HG02938 (cell line): ENCODE data around the gene FAM184B.

Experiments used
- ATAC-seq: cut with Tn5 transposase; IDR thresholded peaks from one replicate; pipeline ENCODE4 v1.9.1; 2021; ENCODE audit warnings: mild to moderate bottlenecking, moderate library complexity; ENCODE audit not compliant: unreplicated experiment

Gene FAM184B

DNA sequence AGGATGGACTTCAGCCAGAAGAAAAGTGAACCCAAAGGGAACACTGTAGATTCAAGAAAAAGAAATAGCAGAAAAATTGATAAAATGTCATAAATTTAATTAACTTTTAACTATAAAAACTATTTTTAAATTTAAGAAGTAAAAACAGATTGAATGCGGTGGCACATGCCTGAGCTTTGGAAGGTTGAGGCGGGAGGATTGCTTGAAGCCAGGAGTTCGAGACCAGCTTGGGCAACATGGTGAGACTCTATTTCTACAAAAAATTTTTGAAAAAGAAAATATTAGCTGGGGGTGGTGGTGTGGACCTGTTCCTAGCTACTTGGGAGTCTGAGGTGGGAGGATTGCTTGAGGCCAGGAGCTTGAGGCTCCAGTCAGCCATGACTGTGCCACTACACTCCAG, 3.0 kb downstream of the FAM184B start:
- no peak for ATAC-seq

DNA sequence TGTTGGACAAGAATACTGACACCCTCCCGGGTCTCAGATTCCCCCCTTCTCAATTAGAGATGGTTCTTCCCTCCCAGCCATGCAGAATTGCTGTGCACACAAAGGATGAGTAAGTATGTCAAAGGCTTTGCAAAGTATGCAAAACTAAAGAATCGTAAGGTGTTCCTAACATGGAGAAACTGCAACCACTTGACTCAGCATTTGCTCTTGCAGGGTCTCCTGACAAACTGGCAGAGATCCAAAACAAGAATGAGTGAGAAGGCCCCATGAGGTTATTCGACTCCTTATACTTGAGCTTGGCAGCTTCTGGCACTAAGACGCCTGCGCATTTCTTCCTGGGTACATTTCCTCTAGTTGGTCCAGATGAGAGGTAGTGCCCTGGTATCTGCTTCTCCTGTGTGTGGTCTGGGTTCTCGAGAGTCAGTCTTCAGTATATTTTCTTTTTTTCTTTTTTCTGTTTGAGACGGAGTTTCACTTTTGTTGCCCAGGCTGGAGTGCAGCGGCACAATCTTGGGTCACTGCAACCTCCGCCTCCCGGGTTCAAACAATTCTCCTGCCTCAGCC, 8.2 kb downstream of the FAM184B start:
- ATAC-seq = no peak

DNA sequence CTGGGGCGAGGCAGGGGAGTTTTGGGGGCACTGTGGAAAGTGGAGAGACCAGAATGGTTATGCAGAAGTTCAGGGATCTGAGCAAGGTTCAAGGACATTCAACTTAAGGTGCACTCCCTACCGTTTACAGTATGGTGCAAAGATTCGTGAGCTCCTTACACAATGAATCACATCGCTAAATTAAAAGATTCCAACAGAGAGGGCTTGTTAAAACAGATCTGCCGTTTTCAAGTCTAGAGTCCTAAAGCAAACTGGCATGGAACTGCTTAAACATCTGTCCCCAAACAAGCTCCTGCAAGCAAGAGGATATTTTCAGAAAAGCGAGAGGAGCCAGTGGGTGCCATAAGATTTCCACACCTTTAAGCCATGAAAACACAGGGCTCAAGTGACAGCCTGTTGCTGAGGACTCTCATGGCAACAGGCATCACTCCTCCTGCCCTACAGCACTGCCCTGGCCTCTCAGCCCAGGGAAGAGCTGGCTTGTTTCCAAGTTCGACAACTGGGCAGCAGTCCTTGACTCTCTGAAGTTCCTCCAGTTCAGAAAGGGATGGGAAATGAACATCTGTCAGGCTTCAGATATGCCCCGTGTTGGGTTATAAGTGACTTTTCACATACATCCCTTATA, 10.0 kb downstream of the FAM184B start:
- ATAC-seq = no peak

DNA sequence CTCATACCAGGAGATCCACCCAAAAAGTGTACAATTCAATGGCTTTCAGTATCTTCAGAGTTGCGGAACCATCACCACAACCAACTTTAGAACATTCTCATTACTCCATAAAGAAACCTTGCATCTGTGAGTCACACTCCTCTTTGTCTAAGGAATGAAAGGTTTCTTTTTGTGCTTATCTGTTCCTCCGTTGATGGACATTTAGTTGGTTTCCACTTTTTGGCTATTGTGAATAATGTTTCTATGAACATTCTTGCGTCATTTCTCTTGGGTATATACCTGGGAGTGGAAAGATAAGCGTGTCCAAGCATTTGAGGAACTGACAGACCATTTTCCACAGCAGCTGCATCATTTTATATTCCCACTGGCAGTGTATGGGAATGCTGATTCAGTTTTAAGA, 10.6 kb downstream of the FAM184B start:
- no peak for ATAC-seq

DNA sequence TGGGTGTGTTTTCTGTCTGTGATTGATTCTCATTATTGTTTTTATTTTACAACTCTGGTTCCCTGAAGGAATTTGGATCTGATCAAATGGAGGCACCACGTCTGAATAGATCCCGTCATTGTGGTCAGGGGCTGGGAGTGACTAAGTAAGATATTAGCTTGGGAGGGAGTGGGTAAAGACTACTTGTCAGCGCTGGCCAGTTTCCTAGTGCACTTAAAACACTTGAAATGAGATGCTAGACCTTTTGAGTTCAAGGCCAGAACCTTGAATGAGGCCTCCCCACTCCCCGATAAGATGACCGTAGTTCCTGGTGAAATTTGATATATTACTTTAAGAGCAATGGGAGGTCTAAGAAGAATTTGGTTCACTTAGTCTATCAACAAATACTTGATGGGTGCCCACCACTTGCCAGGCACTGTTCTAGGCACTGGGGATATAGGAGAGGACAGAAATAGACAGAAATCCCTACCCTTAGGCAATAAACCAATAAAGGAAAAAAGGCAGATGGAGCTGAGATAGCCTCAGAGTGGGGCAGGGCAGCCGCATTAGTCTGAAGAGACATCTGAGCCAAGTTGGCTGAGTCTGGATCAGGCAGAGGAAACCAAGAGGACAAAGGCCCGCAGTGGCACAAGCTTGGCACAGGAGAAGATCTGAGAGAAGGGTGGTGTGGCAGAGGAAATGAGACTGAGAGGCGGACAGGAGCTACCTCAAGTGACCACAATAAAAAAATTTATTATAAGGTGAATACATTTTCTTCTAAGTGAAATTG, 11.8 kb downstream of the FAM184B start:
- ATAC-seq = no peak

DNA sequence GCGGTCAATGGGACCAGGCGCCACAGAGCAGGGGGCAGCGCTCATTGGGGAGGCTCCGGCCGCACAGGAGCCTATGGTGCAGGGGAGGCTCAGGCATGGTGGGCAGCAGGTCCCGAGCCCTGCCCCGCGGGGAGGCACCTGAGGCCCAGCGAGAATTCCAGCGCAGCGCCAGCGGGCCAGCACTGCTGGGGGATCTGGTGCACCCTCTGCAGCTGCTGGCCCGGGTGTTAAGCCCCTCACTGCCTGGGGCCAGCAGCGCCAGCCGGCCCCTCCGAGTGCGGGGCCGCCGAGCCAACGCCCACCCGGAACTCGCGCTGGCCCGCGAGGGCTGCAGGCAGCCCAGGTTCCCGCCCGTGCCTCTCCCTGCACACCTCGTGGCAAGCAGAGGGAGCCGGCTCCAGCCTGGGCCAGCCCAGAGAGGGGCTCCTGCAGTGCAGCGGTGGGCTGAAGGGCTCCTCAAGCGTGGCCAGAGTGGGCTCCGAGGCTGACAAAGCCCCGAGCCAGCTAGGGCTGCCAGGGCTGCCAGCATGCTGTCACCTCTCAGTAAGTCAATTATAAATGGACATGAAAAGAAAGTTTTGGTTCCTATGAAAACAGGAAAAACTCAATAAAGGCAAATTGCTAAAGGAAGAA, 14.5 kb downstream of the FAM184B start:
- ATAC-seq = no peak

DNA sequence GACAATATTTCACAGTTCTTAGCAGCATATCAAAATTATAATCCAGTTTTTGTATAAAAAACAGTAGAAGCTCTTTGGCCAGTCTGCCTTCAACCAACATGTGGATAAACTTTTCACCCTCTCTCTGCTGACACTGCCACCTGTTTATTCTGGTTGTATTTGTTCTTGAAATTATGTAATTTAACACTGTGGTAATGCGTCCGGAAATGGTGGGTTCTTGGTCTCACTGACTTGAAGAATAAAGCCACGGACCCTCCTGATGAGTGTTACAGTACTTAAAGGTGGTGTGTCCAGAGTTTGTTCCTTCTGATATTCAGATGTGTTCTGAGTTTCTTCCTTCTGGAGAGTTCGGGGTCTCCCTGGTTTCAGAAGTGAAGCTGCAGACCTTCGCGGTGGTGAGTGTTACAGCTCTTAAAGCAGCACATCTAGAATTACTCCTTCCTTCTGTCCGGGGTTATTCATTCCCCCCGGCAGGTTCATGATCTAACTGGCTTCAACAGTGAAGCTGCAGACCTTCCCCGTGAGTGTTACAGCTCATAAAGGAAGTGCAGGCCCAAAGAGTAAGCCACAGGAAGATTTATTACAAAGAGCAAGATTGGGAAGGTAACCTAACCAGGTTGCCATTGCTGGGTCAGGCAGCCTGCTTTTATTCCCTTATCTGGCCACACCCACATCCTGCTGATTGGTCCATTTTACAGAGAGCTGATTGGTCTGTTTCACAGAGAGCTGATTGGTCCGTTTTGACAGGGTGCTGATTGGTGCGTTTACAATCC, 15.7 kb downstream of the FAM184B start:
- ATAC-seq = no peak

DNA sequence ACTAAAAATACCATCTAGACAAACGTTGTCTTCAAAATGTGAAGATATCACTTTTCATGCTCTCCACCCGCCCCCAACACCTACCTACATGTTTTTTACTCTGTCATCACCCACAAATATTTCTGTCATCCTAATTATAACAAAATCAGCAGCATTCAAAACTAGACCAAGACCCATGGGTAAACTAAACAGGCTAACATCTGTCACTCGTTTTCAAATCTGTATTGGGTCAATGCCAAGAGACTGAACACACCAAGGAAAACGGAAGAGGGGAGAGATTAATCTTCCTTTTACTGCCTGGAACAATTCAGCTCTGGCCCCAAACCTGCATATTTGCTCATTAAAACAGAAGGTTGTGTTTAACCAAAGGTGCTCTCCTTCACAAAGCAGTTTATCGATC, 17.5 kb downstream of the FAM184B start:
- ATAC-seq = no peak

DNA sequence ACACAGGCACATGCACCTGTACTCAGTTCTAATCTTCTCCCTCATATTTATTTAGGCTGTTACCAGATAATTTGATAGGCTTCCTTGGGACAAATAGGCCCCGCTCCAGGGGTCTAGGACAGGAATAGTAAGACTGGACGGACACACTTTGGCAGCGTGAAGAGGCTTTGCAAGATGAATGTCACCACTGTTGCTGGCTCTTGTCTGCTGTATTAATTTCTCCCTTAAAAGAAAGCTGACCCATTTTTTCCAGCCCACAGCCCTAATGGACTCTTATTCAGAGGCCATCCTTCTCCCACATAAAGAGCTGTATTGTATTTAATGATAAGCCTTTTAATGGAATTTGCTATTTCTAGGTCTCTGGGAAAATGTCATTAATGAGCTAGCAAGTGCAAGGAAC, 18.0 kb downstream of the FAM184B start:
- ATAC-seq = no peak

DNA sequence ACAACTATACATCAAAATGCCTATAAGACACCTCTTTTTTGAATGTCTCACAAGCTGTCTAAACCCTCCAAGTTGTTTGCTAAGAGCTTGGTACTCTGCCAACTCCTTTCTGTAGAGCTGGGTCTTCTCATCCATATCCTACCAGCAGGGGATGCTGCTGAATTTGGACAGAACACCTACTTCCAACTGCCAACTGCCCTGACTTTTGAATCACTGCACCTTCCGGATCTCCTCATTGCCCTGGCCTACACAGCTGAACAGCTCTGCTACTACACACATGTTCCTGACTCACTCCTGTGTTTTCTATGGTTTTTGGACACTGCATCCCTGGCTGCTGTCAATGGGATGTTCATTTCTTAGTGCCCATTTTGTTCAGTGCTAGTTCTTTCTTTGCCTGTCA, 18.7 kb downstream of the FAM184B start:
- ATAC-seq = no peak

DNA sequence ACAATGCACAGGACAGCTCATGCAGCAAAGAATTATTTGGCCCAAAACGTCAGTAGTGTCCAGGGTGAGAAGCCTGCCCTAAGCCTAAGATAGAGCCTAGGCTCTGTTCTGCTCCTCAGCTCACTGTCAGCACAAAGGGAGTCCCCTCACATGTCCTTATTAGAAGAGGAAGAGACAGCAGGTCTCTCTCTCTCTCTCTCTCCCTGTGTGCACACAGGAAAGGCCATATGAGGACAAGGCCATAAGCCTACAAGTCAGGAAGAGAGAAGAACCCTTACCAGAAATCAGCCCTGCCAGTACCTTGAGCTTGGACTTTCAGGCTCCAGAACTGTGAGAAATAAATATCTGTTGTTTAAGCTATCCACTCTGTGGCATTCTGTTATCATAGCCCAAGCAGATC, 20.4 kb downstream of the FAM184B start:
- ATAC-seq = no peak

DNA sequence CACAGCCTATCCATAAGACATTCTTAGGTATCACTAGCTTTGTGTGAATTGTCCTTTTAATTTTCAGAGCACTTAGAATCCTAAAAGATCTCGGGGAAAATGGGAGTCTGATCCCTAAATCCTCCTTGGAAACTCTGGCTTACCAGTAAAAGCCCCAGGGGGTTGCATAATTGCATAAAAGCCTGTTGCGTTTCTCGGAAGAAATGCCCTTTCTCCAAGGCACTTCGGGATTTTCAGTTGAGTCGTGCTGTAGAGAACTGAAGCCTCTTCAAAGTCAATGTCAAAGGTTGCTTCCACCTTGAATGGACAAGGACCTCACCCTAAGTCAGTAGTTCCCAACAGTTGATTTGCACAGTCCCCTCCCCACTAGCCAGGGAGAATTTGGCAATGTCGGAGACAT, 20.8 kb downstream of the FAM184B start:
- ATAC-seq = no peak

DNA sequence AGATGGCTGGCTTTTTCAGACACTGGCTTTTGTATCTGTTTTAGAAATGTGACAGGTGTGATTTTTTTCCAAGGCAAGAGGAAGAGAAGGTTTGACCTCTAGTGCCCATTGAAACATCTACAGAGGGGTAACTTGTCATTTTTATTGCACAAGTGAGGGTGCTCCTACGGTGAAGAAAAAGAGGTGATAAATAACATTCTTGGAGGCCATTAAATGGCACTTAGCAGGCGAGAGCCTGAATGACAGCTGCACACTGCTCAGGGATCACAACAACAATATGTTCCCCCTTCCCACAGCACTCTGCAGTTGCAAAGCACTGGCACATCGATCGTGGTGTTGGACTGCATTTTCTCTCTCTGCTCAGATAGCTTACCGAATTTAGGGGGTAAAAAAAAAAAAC, 22.9 kb downstream of the FAM184B start:
- no peak for ATAC-seq

DNA sequence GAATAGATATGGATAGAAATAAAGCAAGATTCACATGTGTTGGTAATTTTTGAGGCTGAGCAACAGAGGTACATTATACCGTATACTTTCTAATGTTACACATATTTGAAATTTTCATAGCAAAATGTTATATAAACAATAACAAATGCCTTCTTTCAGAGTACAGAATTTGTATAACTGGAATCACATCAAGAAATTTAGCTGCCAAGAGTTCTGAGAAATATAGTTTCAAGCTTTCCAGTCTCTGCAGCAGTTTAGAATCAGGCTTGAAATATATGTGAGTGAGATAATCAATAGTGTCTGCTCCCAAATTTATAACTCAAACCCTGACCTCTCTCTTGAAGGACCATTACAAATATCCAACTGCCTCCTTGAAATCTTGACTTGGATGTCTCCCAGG, 23.8 kb downstream of the FAM184B start:
- no peak for ATAC-seq

DNA sequence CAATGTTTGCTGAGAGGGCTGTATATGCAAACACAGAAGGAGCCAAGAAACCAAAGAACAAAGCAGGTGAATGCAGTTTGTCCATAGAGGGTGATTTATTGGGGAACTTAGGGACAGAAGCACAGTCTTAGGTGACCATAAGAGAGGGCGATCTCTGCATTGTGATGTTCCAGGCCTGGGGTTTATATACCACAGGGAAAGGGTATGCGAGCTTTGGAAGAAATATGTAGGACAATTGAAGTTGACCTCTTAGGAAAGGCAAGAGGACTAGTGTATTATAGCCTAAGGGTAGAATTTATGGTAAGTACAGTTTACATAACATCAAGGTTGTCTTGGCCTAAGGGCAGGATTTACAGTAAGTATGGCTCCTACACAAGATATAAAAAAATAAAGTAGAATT, 27.8 kb downstream of the FAM184B start:
- no peak for ATAC-seq

DNA sequence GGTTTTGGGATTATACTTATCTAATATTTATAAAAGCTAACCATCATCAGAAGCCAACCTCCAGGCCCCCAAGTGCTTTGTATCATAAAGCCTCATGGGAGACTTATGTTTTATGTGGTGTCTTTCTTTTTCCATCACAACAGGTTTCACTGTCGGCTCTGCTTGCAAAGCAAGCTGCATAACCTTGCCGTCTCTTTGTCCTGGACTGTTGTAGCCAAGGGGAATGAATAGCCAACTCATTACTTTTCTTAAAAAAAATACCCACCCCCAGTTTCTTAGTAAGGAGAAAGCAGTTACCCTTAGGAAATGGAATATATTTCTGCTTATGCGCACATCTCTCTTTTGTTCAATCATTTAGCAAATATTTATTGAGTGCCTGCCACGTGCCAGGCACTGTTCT, 40.7 kb downstream of the FAM184B start:
- ATAC-seq = no peak

DNA sequence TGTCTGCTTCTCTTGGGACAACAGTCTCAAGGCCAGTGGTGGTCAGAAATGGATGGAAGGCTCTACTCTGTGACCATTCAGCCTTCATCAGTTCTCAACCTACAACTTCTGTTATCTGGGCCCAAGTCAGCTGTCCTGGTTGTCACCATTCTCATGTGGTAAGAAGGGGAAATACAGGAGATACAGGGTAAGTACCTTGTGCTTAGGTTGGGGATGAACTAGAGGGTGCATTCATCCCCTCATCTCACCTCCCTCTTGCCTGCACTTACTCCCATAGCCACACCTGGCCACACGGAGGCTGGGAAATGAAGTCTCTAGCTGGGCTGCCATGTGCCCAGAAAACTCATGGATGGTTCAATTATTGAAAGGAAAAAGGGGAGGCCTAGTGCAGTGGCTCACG, 44.9 kb downstream of the FAM184B start:
- no peak for ATAC-seq

DNA sequence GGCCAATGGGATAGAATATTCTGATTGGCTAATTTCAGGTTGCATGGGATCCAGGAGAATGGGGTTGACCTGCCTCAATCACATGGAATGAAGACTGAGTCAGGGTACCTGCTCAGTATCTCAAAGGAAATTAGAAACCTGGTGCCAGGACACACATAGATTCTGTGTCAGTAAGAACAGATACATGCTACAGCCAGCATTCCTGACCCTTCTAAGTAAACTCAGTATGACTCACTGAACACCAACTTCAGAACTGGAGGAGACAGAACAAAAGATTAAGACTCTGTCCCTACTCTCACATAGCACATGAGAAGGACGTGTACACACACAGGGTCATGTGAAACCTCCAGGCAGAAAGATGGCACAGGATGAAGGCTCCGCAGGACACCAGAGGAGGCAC, 54.5 kb downstream of the FAM184B start:
- ATAC-seq = no peak

DNA sequence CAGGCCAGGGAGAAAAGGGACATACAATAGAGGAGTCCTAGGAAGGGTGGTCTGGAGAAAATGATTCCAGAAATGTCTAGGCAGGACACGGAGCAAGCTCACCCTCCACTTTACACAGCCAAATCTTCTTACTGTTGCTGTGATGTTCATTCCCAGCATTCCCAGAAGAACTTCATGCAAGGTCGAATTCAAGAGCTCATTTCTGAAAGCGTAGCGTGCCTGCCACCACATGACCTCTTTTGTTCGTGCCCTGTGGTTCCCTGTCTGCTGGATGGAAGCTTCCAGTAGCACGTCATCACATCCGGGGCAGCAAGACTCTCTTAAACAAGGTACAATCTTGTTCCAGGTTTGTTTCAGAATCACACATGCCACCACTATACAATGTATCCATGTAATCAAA, 57.8 kb downstream of the FAM184B start:
- ATAC-seq = no peak

DNA sequence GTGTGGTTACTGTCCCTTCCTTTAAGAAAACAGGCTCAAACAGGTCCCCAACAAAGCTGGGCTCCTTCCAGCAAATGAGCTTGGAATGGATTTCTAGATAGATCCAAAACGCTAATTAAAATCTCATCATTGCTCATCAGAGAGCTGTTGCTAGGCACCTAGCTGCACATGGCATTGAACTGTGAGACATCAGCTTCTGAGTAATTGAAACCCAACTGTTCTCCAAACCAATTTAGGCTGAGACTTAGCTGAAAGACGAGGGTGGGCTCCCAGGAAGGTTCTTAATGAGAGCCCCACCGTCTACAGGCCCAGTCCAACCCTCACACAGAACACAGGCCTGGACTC, 59.1 kb downstream of the FAM184B start:
- ATAC-seq = no peak
